A549 (cell line): ENCODE data around the gene PCID2. TPM values are rescaled to one million over a fixed set of nuclear protein-coding genes. Genes with fewer than 3 reads are reported as not detected.

Experiments
- ATAC-seq, 2 experiments: fragments of 200-7000 bp in 1 of 2; fragments of >200 bp in 1 of 2; cut with Nextera tagmentation in 1 of 2; cut with Tn5 transposase in 1 of 2; 3 replicates each; pipeline versions ENCODE4 v1.8.0 to v1.9.1; 2018 to 2020; ENCODE audit warnings: mild to moderate bottlenecking in 1 of 2, moderate library complexity in 1 of 2
- CTCF ChIA-PET: fragments of 300-600 bp; sonication (Branson Sonifier 250); formaldehyde crosslinking; extraction: SDS; loops from one replicate; lab custom pipeline; 2021; ENCODE audit warnings: antibody characterized with exemption, inconsistent platforms; lab: Yijun Ruan, JAX
- POLR2A ChIA-PET: fragments of 350-600 bp; formaldehyde crosslinking; extraction: SDS; loops from one replicate; lab custom pipeline; 2021; ENCODE audit warnings: antibody characterized with exemption, inconsistent platforms; lab: Yijun Ruan, JAX
- DNase-seq, 2 experiments: peaks; one replicate each; pipeline versions ENCODE4 v3.0.0 to v3.0.0-alpha.2; 2011 to 2016; ENCODE audit warnings: low read depth in 1 of 2, low spot score in 1 of 2
- FAIRE-seq: peaks from 2 replicates; lab custom pipeline; 2011; peaks lifted over from hg19 to GRCh38; lab: Jason Lieb, UNC
- H3K27ac ChIP-seq, 2 experiments: fragments of >200 bp; sonication (Bioruptor Twin); formaldehyde crosslinking; 3 replicates each; pipeline ENCODE4 v1.5.1; 2016 to 2017
- H3K4me1 ChIP-seq: fragments of >200 bp; sonication (Bioruptor Twin); formaldehyde crosslinking; 3 replicates; pipeline ENCODE4 v1.6.1; 2016
- H3K4me2 ChIP-seq: fragments of >200 bp; sonication (Bioruptor Twin); formaldehyde crosslinking; 3 replicates; pipeline ENCODE4 v1.6.1; 2016
- H3K4me3 ChIP-seq: fragments of >200 bp; sonication (Bioruptor Twin); formaldehyde crosslinking; 3 replicates; pipeline ENCODE4 v1.5.1; 2016
- H3K9me3 ChIP-seq: fragments of >200 bp; sonication (Bioruptor Twin); formaldehyde crosslinking; 3 replicates; pipeline ENCODE4 v1.6.1; 2016
- CBX8 ChIP-seq: fragments of 200-600 bp; sonication (generic); IDR thresholded peaks from 2 replicates; pipeline ENCODE4 v1.6.1; 2016
- CHD2 ChIP-seq: fragments of 150-350 bp; IDR thresholded peaks from 2 replicates; pipeline ENCODE4 v1.6.1; 2014; ENCODE audit warnings: low read length; ENCODE audit not compliant: partially characterized antibody
- CHD4 ChIP-seq: fragments of 200-600 bp; sonication (generic); IDR thresholded peaks from 2 replicates; pipeline ENCODE4 v1.6.1; 2016; ENCODE audit warnings: antibody characterized with exemption, mild to moderate bottlenecking, borderline replicate concordance
- ESRRA ChIP-seq: fragments of 150-350 bp; IDR thresholded peaks from 2 replicates; pipeline ENCODE4 v1.6.1; 2014; ENCODE audit warnings: mild to moderate bottlenecking, low read length, borderline replicate concordance
- KDM1A ChIP-seq: fragments of 200-600 bp; sonication (generic); IDR thresholded peaks from 2 replicates; pipeline ENCODE4 v1.6.1; 2016; ENCODE audit warnings: low read depth, mild to moderate bottlenecking
- MAZ ChIP-seq: fragments of 150-350 bp; IDR thresholded peaks from 2 replicates; pipeline ENCODE4 v1.6.1; 2014; ENCODE audit warnings: antibody characterized with exemption, low read depth, low read length, borderline replicate concordance
- POLR2A ChIP-seq: IDR thresholded peaks from 2 replicates; pipeline ENCODE4 v1.6.1; 2012; ENCODE audit warnings: mild to moderate bottlenecking, low read length
- POLR2AphosphoS2 ChIP-seq: conservative IDR thresholded peaks from 2 replicates; pipeline ENCODE4 v1.6.1; 2012; ENCODE audit warnings: low read length, improper control_type of control experiment, inconsistent platforms
- RAD21 ChIP-seq, 2 experiments: fragments of >200 bp in 1 of 2; sonication (Bioruptor Twin) in 1 of 2; formaldehyde crosslinking in 1 of 2; IDR thresholded peaks in 1 of 2; conservative IDR thresholded peaks in 1 of 2; 2 replicates in 1 of 2; 3 replicates in 1 of 2; pipeline ENCODE4 v1.6.1; 2012 to 2018; ENCODE audit warnings: inconsistent platforms in 1 of 2
- RFX5 ChIP-seq: fragments of 450-650 bp; IDR thresholded peaks from 2 replicates; pipeline ENCODE4 v1.7.1; 2014; ENCODE audit warnings: antibody characterized with exemption, mild to moderate bottlenecking, moderate library complexity
- RNF2 ChIP-seq: fragments of 200-600 bp; sonication (generic); IDR thresholded peaks from 2 replicates; pipeline ENCODE4 v1.6.1; 2016; ENCODE audit warnings: low read depth, mild to moderate bottlenecking, antibody characterized with exemption, moderate library complexity, borderline replicate concordance
- SREBF2 ChIP-seq: fragments of 450-650 bp; IDR thresholded peaks from 2 replicates; pipeline ENCODE4 v1.6.1; 2014; ENCODE audit warnings: mild to moderate bottlenecking, moderate library complexity
- TFCP2L1 ChIP-seq: fragments of 250-450 bp; sonication (Bioruptor Pico); IDR thresholded peaks from 2 replicates; pipeline ENCODE4 v1.5.0; 2021; ENCODE audit warnings: mild to moderate bottlenecking
- TP53 ChIP-seq: fragments of 250-450 bp; sonication (Bioruptor Pico); IDR thresholded peaks from 2 replicates; pipeline ENCODE4 v1.5.0; 2021; ENCODE audit warnings: mild to moderate bottlenecking, moderate library complexity
- ZC3H11A ChIP-seq: fragments of 450-650 bp; IDR thresholded peaks from 2 replicates; pipeline ENCODE4 v1.6.1; 2014; ENCODE audit warnings: antibody characterized with exemption, mild to moderate bottlenecking
- WGBS: methylation state at CpG from one replicate; pipeline ENCODE4 v1.1.6; 2017; ENCODE audit errors: missing lambda C conversion rate; 5-methylcytosine and 5-hydroxymethylcytosine counted together
- polyA plus RNA-seq, 4 experiments: library from polyadenylated mRNA; depleted of rRNA in 3 of 4; stranded (reverse); fragments of >200 nt; fragmentation: RNase III in 1 of 4; extraction: RNeasy Plus Mini Kit Qiagen cat#74134 plus additional on column Dnase treatment in 1 of 4; gene quantifications; 2 replicates in 3 of 4; 3 replicates in 1 of 4; pipeline ENCODE4 v1.2.3, GENCODE V29; 2011 to 2017
- TF ChIP-seq, protein P1 (sequence below): fragments of 200-600 bp; sonication (generic); IDR thresholded peaks from 2 replicates; pipeline ENCODE4 v1.6.1; 2016; ENCODE audit warnings: antibody characterized with exemption, mild to moderate bottlenecking, moderate library complexity
- TF ChIP-seq, protein P2 (sequence below): fragments of >200 bp; sonication (Bioruptor Twin); formaldehyde crosslinking; IDR thresholded peaks from 3 replicates; pipeline ENCODE4 v1.5.1; 2016
- TF ChIP-seq, protein P3 (sequence below): fragments of 450-650 bp; IDR thresholded peaks from 2 replicates; pipeline ENCODE4 v1.6.1; 2014; ENCODE audit warnings: antibody characterized with exemption
- TF ChIP-seq, protein P4 (sequence below): fragments of 150-350 bp; IDR thresholded peaks from 2 replicates; pipeline ENCODE4 v1.6.1; 2014; ENCODE audit warnings: low read depth, mild to moderate bottlenecking, low read length
- TF ChIP-seq, protein P5 (sequence below): IDR thresholded peaks from 2 replicates; pipeline ENCODE4 v1.6.1; 2012
- TF ChIP-seq, protein P6 (sequence below): fragments of 250-450 bp; sonication (Bioruptor Pico); IDR thresholded peaks from 2 replicates; pipeline ENCODE4 v1.5.0; 2021; ENCODE audit warnings: mild to moderate bottlenecking, moderate library complexity, borderline replicate concordance
- TF ChIP-seq, protein P7 (sequence below): IDR thresholded peaks from 2 replicates; pipeline ENCODE4 v1.6.1; 2012

Gene PCID2
- polyA plus RNA-seq, 2 of the 4 experiments (the other 2 are of a cell fraction): 37.7 to 68.7 TPM

DNA sequence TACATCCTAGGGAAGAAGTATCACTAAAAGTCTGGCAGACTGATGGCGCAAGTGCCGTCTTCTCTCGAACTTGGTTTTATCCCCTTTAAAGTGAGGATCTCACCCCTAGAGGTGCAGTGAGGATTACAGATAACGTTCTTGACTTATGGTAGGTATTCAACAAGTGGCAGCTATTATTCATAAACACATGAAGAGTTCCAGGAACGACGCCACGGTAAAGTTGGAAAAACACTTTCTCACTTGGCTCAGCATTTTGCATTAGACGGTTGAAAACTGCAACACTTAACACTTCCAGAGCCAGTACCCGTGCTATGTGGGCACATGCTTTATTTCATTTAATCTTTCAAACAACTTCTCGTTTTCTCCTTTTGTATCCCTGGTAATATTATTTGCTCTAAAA is 41.3 kb downstream of the PCID2 start (continued):
- TF ChIP-seq, protein P1, sequence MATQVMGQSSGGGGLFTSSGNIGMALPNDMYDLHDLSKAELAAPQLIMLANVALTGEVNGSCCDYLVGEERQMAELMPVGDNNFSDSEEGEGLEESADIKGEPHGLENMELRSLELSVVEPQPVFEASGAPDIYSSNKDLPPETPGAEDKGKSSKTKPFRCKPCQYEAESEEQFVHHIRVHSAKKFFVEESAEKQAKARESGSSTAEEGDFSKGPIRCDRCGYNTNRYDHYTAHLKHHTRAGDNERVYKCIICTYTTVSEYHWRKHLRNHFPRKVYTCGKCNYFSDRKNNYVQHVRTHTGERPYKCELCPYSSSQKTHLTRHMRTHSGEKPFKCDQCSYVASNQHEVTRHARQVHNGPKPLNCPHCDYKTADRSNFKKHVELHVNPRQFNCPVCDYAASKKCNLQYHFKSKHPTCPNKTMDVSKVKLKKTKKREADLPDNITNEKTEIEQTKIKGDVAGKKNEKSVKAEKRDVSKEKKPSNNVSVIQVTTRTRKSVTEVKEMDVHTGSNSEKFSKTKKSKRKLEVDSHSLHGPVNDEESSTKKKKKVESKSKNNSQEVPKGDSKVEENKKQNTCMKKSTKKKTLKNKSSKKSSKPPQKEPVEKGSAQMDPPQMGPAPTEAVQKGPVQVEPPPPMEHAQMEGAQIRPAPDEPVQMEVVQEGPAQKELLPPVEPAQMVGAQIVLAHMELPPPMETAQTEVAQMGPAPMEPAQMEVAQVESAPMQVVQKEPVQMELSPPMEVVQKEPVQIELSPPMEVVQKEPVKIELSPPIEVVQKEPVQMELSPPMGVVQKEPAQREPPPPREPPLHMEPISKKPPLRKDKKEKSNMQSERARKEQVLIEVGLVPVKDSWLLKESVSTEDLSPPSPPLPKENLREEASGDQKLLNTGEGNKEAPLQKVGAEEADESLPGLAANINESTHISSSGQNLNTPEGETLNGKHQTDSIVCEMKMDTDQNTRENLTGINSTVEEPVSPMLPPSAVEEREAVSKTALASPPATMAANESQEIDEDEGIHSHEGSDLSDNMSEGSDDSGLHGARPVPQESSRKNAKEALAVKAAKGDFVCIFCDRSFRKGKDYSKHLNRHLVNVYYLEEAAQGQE: no peak
- no peak for TF ChIP-seq ZC3H11A
- TF ChIP-seq, protein P2, sequence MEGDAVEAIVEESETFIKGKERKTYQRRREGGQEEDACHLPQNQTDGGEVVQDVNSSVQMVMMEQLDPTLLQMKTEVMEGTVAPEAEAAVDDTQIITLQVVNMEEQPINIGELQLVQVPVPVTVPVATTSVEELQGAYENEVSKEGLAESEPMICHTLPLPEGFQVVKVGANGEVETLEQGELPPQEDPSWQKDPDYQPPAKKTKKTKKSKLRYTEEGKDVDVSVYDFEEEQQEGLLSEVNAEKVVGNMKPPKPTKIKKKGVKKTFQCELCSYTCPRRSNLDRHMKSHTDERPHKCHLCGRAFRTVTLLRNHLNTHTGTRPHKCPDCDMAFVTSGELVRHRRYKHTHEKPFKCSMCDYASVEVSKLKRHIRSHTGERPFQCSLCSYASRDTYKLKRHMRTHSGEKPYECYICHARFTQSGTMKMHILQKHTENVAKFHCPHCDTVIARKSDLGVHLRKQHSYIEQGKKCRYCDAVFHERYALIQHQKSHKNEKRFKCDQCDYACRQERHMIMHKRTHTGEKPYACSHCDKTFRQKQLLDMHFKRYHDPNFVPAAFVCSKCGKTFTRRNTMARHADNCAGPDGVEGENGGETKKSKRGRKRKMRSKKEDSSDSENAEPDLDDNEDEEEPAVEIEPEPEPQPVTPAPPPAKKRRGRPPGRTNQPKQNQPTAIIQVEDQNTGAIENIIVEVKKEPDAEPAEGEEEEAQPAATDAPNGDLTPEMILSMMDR: no peak

DNA sequence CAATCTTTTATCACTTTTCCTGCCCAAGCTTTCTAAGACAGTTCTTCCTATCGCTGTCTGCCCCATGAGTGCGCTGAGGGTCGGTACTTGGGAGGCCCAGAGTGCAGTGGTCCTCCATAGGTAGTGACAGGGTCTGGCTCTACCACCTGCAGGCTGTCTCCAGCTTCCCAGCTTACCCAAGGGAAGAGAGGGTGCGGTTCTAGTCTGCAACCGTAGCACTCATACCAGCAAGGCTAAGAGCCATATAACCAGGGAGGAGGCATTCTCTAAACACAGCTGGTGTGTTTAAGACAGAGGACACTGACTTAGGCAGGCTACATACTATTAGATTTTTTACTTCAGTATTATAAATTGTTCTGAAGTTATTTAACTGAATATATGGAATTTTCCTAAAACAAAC is 41.8 kb downstream of the PCID2 start:
- WGBS: 90% methylated on average over 5 of the region's 5 CpGs
- FAIRE-seq: no peak
- H3K9me3 ChIP-seq: no peaks in the 10 kb centered on the region
- TF ChIP-seq KDM1A (no peak), CBX8 (no peak), CHD2 (no peak), TFCP2L1 (CRISPR knock-in tag) (no peak), RFX5 (no peak), POLR2AphosphoS2 (no peak), MAZ (no peak), POLR2A (no peak), CHD4 (no peak), TP53 (no peak), ESRRA (no peak), RAD21 (conservative IDR thresholded peaks at IDR 0.05 in 1 of 2, IDR thresholded peaks at IDR 0.05 in 1 of 2) (no peak), RNF2 (no peak), SREBF2 (no peak)
- TF ChIP-seq, protein P2: no peak
- TF ChIP-seq, protein P3, sequence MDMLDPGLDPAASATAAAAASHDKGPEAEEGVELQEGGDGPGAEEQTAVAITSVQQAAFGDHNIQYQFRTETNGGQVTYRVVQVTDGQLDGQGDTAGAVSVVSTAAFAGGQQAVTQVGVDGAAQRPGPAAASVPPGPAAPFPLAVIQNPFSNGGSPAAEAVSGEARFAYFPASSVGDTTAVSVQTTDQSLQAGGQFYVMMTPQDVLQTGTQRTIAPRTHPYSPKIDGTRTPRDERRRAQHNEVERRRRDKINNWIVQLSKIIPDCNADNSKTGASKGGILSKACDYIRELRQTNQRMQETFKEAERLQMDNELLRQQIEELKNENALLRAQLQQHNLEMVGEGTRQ: no peak
- TF ChIP-seq, protein P4, sequence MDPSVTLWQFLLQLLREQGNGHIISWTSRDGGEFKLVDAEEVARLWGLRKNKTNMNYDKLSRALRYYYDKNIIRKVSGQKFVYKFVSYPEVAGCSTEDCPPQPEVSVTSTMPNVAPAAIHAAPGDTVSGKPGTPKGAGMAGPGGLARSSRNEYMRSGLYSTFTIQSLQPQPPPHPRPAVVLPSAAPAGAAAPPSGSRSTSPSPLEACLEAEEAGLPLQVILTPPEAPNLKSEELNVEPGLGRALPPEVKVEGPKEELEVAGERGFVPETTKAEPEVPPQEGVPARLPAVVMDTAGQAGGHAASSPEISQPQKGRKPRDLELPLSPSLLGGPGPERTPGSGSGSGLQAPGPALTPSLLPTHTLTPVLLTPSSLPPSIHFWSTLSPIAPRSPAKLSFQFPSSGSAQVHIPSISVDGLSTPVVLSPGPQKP: no peak
- TF ChIP-seq, protein P5, sequence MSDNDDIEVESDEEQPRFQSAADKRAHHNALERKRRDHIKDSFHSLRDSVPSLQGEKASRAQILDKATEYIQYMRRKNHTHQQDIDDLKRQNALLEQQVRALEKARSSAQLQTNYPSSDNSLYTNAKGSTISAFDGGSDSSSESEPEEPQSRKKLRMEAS: no peak
- TF ChIP-seq, protein P6, sequence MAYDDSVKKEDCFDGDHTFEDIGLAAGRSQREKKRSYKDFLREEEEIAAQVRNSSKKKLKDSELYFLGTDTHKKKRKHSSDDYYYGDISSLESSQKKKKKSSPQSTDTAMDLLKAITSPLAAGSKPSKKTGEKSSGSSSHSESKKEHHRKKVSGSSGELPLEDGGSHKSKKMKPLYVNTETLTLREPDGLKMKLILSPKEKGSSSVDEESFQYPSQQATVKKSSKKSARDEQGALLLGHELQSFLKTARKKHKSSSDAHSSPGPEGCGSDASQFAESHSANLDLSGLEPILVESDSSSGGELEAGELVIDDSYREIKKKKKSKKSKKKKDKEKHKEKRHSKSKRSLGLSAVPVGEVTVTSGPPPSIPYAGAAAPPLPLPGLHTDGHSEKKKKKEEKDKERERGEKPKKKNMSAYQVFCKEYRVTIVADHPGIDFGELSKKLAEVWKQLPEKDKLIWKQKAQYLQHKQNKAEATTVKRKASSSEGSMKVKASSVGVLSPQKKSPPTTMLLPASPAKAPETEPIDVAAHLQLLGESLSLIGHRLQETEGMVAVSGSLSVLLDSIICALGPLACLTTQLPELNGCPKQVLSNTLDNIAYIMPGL (CRISPR knock-in tag): no peak
- TF ChIP-seq, protein P7, sequence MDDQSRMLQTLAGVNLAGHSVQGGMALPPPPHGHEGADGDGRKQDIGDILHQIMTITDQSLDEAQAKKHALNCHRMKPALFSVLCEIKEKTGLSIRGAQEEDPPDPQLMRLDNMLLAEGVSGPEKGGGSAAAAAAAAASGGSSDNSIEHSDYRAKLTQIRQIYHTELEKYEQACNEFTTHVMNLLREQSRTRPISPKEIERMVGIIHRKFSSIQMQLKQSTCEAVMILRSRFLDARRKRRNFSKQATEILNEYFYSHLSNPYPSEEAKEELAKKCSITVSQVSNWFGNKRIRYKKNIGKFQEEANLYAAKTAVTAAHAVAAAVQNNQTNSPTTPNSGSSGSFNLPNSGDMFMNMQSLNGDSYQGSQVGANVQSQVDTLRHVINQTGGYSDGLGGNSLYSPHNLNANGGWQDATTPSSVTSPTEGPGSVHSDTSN: no peak
- TF ChIP-seq, all 56 proteins: peak for 0
- H3K4me3 ChIP-seq: no peak overlapping the region
- ChIA-PET POLR2A (interaction anchor here (0.6 kb wide), 1 partner anchor 23 kb away, joined by 3 read pairs; no protein-coding TSS in a partner anchor), CTCF (interaction anchor here (0.7 kb wide), 1 partner anchor 10 kb away, joined by 3 read pairs; no protein-coding TSS in a partner anchor)
- DNase-seq (no peak), ATAC-seq (no peak)
- no peak overlapping the region for H3K4me2 ChIP-seq
- H3K4me1 ChIP-seq: no peaks in the 10 kb centered on the region
- H3K27ac ChIP-seq: no peak overlapping the region
